ENCODE results near the gene LBX2.
"Not testable (repeated sequence)": the region's sequence is repeated elsewhere in the genome, so short reads cannot be mapped to it uniquely, and the experiment has no call there.

The LBX2 gene

DNA sequence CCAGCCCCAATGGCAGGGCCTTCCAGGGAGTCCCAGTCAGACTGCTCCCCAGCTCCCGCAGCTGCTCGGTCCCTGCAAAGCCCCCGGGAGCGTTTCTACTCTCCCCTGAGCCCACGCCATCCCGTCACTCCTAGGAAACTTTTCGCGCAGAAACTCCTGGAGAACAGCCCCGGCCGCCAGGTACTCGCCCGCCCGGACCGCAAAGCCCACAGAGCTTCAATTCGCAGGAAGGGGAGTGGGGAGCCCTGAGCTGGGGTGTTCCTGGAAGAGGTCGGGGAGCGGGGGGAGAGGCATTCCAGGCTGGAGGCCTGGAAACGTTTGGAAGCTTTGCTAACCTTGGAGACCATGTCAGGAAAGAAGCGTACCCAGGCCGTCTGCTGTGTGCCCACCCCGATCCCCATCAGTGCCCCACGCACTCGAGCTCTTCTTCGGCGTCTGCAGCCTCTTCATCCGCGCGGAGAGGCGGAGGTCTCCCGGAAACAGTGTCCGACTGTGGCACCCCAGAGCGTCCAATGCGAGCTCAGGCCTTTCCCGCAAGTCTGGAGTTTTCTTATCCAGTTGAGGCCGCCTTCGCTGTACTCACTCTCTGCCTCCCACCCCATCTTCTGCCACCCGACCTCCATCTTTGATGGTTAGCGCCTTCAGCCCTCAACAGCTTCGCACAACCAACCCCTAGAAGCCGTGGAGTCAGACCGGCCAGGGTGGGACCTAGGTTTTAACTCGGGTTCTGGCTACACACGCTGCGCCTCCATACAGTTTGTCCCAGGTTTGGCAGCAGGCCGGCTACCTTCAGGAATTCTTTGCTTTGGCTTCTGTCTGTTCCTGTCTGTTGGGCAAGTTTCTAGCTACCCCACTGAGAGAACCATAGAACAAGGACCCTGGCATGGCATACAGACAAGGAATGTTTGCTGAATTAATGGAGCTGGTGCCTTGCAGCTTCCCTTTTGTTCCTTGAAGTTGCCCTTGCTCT, 4.4 kb upstream of the LBX2 start:
- DNase-seq (ENCODE audit: low spot score) = no peak

- DNase-seq (ENCODE audit: low spot score) = no peak
Observed at GRCh38 chr2:74502720-74503505, 3.5 kb upstream of the LBX2 start.

- DNase-seq (ENCODE audit: low spot score) = no peak
Observed at GRCh38 chr2:74502147-74502719, 2.8 kb upstream of the LBX2 start.

DNA sequence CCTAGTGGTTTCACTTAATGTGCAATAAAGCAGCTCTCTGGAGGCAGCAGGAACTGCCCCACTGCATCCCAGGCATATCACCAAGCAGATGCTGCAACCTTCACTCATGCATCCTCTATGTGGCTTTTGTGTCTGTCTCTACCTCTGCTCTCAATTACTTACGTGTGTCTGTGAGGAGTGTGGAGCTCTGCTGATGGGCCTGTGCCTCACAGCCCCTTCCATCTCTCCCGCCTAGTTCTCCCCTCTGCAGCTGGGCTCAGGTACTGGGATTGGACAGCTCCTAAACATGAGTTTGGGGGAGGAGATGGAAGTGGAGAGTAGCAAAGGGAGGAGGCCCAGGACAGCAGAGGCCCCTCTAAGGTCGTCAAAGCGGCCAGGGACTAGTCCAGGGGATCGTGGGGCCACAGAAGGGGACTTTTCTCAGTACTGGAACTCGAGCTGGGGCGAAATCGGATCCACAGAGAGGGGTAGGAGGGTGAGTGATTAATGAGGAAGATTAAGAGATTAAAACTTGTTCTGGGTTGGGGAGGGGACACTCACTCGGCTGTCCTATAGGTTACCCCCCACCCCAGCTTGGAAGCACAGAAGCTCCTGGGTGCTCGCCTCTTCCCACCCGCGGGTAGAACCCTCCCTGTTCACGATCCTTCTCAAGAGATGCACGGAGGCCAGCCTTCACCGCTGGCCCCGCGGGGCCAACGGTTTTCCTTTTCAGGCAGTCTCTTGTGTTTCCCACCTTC, 2.1 kb upstream of the LBX2 start:
- no peak for DNase-seq (ENCODE audit: low spot score)

DNA sequence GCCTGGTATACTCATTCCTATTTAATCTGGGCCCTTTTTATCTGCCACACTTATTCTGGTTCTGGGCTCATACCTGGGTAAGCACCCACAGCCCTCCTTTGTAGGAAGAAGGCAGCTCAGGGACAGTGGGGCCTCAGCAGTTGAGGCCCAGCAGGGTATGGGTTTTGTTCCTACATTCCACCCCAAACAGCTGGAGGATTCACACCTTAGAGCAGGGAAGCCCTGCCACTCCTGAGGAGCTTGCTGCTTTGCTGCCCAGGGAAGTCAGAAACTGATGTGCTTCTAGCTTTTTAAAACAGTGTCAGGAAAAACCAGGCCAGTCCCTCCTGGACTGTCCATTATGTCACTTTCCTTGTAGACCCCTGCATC, 1.2 kb upstream of the LBX2 start:
- no peak for DNase-seq (ENCODE audit: low spot score)

DNA sequence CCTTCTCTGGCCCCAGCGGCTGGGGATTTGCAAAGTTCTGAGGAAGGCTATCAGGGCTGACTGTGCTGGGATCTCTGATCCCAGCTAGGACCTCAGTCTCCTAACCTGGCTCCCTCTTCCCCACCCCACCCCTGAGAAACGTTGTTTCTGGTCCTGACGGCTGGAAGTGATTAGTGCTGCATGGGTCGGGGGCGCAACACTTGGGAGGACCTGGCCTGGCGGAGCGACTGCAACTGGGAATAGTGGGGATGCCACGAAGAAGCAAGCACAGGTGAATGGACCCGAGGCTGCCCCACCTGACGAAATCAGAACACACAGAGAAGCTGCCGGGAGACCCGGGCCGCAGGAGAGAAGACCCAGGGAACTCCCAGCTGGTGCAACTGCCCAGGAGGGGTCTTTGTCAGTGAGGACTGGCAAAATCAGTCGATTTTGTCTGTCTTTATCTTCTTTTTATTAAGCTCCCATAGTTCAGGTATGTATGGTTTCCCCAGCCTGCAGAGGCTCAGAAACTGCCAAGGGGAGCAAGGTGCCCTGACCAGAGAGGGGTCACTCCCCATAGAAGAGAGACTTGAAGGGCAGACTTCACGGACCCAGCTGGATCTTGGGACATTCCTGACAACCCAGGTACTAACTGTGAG, 656 bp upstream of the LBX2 start:
- DNase-seq (ENCODE audit: low spot score) = no peak

- no peak for DNase-seq (ENCODE audit: low spot score)
Observed at GRCh38 chr2:74498500-74499266, 720 bp downstream of the LBX2 start.

- DNase-seq (ENCODE audit: low spot score) = no peak
Observed at GRCh38 chr2:74497777-74498499, 1.5 kb downstream of the LBX2 start.

- no peak for DNase-seq (ENCODE audit: low spot score)
Observed at GRCh38 chr2:74496997-74497776, 2.2 kb downstream of the LBX2 start.

DNA sequence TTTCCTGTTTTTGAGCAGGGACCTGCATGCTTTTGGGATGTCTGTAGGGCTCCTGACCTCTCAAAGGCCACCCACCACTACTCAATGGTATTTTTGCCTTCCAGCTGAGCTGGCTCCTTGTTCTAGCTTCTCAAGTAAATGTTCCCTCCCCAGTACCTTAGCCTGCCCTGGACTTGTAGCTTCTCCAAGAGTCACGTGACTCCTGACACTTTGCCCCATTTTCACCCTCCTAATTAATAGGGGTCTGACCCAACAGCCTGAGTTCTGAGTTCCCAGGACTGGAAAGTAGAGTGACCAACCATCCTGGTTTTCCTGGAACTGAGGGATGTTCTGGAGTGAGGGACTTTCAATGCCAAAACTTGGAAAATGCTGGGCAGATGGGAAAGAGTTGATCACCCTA, 4.0 kb downstream of the LBX2 start:
- no peak for DNase-seq (ENCODE audit: low spot score)

GRCh38 chr2:74493546-74493945, 5.9 kb downstream of the LBX2 start:
- no peak for DNase-seq (ENCODE audit: low spot score)

DNA sequence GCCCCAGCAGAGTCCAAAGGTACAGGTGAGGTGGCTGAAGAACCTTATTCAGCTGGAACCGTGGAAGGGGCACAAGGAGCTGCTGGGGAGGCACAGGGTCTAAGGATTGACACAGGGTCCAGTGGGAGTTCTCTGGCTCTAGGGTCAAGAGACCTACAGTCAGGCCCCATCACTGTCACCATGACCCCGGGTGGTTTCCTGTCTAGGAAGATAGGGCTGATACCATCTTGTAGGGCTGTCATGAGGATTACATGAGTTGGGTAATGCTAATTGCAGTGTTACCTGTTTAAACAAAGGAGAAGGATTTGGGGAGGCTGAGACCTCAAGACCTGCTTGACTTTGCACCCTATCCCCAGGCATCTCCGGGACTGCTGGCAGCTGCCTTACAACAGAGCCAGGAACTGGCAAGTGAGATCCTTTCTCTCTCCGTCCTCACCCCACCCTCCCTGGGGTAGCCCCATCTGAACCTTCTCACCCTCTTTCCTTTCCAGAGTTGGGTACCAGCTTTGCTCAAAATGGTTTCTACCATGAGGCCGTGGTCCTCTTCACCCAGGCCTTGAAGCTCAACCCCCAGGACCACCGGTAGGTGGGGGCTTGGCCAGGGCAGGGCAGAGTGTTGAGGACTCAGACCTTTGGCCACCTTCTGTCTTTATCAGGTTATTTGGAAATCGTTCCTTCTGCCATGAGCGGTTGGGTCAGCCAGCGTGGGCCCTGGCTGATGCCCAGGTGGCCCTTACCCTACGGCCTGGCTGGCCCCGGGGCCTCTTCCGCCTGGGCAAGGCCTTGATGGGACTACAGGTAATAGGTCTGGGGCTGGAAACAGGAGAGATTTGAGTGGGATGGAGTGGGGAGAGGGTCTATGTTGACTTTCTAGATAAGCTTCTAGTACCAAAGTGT, 7.5 kb downstream of the LBX2 start:
- no peak for DNase-seq (ENCODE audit: low spot score)

- no peak for DNase-seq (ENCODE audit: low spot score)
Observed at GRCh38 chr2:74489906-74490305, 9.5 kb downstream of the LBX2 start.

GRCh38 chr2:74488643-74489481, 10.5 kb downstream of the LBX2 start:
- DNase-seq (ENCODE audit: low spot score) = no peak

DNA sequence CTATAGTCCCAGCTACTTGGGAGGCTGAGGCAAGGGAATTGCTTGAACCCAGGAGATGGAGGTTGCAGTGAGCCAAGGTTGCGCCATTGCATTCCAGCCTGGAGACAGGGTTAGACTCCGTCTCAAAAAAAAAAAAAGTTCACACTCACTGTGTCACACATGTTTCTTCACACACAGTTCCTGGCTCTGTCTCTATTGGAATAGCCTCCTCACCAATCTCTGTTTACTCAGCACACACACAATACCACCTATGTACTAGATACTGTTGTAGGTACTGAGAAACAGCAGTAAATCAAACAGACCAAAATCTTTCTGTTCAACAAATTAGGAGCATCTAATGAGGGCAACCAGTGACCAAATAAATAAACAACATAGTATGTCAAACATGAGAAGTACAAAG, 13.3 kb downstream of the LBX2 start:
- no peak for DNase-seq (ENCODE audit: low spot score)

DNA sequence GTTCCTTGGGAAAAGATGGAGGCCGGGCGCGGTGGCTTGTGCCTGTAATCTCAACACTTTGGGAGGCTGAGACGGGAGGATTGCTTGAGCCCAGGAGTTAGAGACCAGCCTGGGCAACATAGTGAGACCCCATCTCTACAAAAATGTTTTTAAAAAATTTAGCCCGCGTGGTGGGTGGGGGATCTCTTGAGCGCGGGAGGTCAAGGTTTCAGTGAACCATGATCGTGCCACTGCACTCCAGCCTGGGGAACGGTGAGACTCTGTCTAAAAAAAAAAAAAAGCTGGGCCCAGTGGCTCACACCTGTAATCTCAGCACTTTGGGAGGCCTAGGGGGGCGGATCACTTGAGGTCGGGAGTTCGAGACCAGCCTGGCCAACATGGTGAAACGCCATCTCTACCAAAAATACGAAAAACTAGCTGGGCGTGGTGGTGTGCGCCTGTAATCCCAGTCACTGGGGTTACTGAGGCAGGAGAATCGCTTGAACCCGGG, 15.7 kb downstream of the LBX2 start:
- not testable (repeated sequence) for DNase-seq (ENCODE audit: low spot score)

All from germinal center (tissue), 1 donor.